ENCODE data around the gene CYSTM1.

Gene CYSTM1

DNA sequence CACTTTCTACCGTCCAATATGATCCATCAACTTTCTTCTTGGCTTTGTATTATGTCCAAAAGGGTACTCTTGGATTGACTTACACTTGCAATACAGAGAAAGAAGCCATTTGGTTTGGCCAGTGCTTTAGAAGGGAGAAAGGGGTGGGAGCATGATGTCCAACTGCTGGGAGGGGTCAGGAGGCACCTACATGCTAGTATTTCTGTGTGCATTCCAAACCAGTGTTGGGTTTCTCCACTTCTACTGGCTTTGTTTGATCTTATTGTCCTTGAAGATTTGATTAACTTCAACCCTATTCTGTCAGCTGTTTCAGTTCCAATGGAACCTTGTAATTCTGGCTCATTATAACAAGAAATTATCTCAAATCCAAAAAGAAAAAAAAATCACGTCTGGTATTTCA lies 27.6 kb downstream of the CYSTM1 start:
- TF ChIP-seq, protein P1, sequence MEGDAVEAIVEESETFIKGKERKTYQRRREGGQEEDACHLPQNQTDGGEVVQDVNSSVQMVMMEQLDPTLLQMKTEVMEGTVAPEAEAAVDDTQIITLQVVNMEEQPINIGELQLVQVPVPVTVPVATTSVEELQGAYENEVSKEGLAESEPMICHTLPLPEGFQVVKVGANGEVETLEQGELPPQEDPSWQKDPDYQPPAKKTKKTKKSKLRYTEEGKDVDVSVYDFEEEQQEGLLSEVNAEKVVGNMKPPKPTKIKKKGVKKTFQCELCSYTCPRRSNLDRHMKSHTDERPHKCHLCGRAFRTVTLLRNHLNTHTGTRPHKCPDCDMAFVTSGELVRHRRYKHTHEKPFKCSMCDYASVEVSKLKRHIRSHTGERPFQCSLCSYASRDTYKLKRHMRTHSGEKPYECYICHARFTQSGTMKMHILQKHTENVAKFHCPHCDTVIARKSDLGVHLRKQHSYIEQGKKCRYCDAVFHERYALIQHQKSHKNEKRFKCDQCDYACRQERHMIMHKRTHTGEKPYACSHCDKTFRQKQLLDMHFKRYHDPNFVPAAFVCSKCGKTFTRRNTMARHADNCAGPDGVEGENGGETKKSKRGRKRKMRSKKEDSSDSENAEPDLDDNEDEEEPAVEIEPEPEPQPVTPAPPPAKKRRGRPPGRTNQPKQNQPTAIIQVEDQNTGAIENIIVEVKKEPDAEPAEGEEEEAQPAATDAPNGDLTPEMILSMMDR (IDR thresholded peaks at IDR 0.05) = no peak

DNA sequence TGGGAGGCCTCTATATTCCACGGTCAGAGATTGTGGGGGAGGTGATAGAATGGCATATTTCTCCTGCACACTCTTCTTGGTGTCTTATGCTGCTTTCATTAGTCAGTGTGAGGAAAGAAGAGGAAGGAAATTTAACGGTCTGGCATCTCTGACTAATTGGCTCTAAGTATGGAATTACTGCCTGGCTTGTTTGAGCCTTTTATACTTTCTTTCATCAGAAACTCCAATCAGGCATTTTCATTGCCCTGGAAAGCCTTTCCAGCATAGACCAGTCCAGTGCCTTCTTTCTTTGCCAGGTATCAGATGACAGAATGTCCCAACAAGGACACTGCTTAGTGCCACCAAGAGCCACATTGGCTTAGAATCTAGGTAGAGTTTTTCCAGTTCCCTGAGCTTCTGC lies 30.2 kb downstream of the CYSTM1 start:
- TF ChIP-seq, protein P1 (IDR thresholded peaks at IDR 0.05) = no peak

DNA sequence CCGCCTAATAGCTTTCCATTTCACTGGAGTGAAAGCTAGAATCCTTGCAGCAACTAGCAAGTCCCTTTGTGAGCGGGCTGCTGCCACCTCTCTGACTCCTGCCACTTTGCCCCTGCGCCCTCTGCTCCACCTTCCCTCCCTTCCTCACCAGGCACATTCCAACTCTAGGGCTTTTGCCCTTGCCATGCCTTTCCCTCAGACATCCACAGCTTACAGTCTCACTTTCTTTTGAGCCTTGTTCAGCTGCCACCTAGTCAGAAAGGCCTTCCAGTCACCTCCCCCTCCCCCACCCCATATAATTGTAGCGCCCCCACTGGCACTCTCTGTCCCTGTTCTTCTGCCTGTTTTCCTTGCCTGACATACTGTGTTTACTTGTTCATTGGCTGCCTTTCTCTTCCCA lies 31.0 kb downstream of the CYSTM1 start:
- TF ChIP-seq, protein P1 (IDR thresholded peaks at IDR 0.05) = no peak

DNA sequence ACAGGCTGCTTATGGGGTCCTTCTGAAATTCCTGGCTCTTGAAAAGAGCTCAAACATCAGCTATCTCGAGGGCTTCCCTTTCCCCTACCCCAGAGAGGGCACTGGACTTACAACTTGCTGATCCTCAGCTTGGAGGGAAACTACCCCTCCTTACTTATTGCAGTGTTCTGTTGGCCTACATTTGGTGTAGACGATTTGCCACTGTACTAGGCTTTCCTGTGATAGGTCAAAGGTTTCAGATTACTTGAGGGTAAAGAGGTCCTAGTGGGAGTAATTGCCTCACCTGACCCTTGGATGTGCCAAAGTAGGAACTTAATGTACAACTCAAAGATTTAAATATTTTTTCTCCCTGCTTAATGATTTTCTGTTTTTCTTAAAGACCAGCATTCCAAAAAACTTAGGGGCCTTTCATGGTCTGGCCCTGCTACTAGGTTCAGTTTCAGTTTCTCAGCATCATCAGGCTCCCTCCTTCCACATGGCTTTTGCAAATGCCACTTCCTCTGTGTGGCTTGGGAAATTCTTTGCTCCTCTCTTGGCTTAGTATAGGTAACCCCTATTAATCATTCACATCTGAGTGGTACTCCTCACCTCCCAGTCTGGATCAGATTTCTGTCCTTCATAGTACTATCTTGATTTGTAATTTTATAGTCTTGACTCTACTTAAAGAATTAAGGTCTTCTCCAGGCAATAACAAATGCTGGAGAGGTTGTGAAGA lies 32.4 kb downstream of the CYSTM1 start:
- TF ChIP-seq, protein P1 (IDR thresholded peaks at IDR 0.05) = no peak

DNA sequence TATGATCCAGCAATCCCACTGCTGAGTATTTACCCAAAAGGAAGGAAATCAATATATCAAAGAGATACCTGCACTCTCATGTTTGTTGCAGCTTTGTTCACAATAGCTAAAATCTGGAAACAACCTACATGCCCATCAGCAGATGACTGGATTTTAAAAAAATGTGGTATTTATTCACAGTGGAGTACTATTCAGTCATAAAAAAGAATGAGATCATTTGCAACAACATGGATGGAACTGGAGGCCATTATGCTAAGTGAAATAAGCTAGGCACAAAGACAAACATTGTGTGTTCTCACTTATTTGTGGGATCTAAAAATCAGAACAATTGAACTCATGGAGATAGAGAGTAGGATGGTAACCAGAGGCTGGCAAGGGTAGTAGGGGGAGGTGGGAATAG lies 33.1 kb downstream of the CYSTM1 start:
- TF ChIP-seq, protein P1 (IDR thresholded peaks at IDR 0.05) = no peak

DNA sequence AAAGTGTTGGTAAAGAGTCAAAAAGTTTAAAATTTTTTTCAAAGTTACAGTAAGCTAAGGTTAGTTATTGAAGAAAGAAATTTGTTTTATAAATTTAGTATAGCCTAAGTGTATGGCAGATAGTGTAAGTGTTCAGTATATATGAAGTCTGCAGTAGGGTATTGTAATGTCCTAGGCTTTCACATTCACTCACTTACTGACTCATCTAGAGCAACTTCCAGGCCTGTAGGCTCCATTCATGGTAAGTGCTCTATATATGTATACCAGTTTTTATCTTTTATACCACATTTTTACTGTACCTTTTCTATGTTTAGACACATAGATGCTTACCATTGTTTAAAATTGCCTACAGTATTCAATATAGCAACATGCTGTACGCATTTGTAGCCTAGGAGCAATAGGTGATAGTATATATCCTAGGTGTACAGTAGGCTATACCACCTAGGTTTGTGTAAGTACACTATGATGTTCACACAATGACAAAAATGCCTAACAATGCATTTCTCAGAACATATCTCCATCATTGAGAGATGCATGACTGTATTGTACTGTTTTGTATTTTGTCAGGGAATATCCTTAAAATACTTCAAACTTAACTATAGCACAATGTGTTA lies 38.5 kb downstream of the CYSTM1 start:
- TF ChIP-seq, protein P1 (IDR thresholded peaks at IDR 0.05) = no peak

DNA sequence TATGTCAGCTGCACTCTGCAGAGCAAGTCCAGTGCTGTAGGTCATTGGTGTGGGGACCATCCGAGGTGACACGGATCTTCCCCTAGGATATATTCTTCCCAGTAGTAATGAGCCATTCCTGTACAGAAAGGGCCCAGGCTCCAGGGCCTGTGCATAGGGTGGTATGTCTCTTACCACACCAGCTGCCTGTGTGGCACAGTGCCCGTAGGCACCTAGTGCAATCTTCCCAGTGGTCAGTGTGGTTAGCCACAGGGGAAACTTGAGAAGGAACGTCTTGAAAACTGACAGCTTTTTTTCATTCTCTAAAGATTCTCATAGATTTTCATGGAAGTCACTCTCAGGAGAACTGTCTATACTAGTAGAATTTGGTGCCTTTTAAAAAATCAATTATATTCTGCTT lies 39.8 kb downstream of the CYSTM1 start:
- TF ChIP-seq, protein P1 (IDR thresholded peaks at IDR 0.05) = no peak

All from LNCAP (cell line).